ENCODE measurements around the gene CNBD2.

CNBD2 gene

GRCh38 chr20:36028106-36028808 lies 59.9 kb downstream of the CNBD2 start:
- no peak for DNase-seq
- Histone ChIP-seq H3K4me3 (ENCODE audit: low read depth, low read length) (no peak overlapping the region), H3K27me3 (no peaks in the 10 kb centered on the region), H3K36me3 (no peaks in the 10 kb centered on the region), H3K4me1 (no peaks in the 10 kb centered on the region), H3K9me3 (no peaks in the 10 kb centered on the region)
- no peak for TF ChIP-seq CTCF (IDR thresholded peaks at IDR 0.05; ENCODE audit: low read depth, low read length)

- Histone ChIP-seq H3K4me1 (no peaks in the 10 kb centered on the region), H3K9me3 (no peaks in the 10 kb centered on the region), H3K36me3 (no peaks in the 10 kb centered on the region), H3K4me3 (ENCODE audit: low read depth, low read length) (no peak overlapping the region), H3K27me3 (no peaks in the 10 kb centered on the region)
- no peak for TF ChIP-seq CTCF (IDR thresholded peaks at IDR 0.05; ENCODE audit: low read depth, low read length)
- DNase-seq: no peak
Measured at GRCh38 chr20:36030149-36030548, 61.8 kb downstream of the CNBD2 start.

- H3K9me3 ChIP-seq: no peaks in the 10 kb centered on the region
- no peaks in the 10 kb centered on the region for H3K4me1 ChIP-seq
- H3K27me3 ChIP-seq: no peaks in the 10 kb centered on the region
- TF ChIP-seq CTCF (IDR thresholded peaks at IDR 0.05; ENCODE audit: low read depth, low read length): no peak
- no peak overlapping the region for H3K4me3 ChIP-seq (ENCODE audit: low read depth, low read length)
- DNase-seq: no peak
- H3K36me3 ChIP-seq: no peaks in the 10 kb centered on the region
Measured at GRCh38 chr20:36031806-36032205, 63.4 kb downstream of the CNBD2 start.

- H3K27me3 ChIP-seq: no peaks in the 10 kb centered on the region
- H3K4me3 ChIP-seq (ENCODE audit: low read depth, low read length): no peak overlapping the region
- no peak for TF ChIP-seq CTCF (IDR thresholded peaks at IDR 0.05; ENCODE audit: low read depth, low read length)
- DNase-seq: no peak
- no peaks in the 10 kb centered on the region for H3K9me3 ChIP-seq
- H3K4me1 ChIP-seq: no peaks in the 10 kb centered on the region
- H3K36me3 ChIP-seq: no peaks in the 10 kb centered on the region
Measured at GRCh38 chr20:36034875-36035274, 66.5 kb downstream of the CNBD2 start.

- DNase-seq: no peak
- Histone ChIP-seq H3K36me3 (no peaks in the 10 kb centered on the region), H3K9me3 (no peaks in the 10 kb centered on the region), H3K4me3 (ENCODE audit: low read depth, low read length) (no peak overlapping the region), H3K27me3 (no peaks in the 10 kb centered on the region), H3K4me1 (no peaks in the 10 kb centered on the region)
- no peak for TF ChIP-seq CTCF (IDR thresholded peaks at IDR 0.05; ENCODE audit: low read depth, low read length)
Measured at GRCh38 chr20:36035745-36036144, 67.4 kb downstream of the CNBD2 start.

- no peaks in the 10 kb centered on the region for H3K4me1 ChIP-seq
Measured at GRCh38 chr20:36036688-36037087, 68.3 kb downstream of the CNBD2 start.

More at GRCh38 chr20:36036688-36037087, 68.3 kb downstream of the CNBD2 start:
- DNase-seq: no peak
- TF ChIP-seq CTCF (IDR thresholded peaks at IDR 0.05; ENCODE audit: low read depth, low read length): no peak
- H3K4me3 ChIP-seq (ENCODE audit: low read depth, low read length): no peak overlapping the region
- no peaks in the 10 kb centered on the region for H3K9me3 ChIP-seq
- H3K36me3 ChIP-seq: no peaks in the 10 kb centered on the region
- no peaks in the 10 kb centered on the region for H3K27me3 ChIP-seq
